Measurements from ENCODE around the gene RAB11A. TPM values are rescaled to one million over a fixed set of nuclear protein-coding genes. Genes with fewer than 3 reads are reported as not detected.
A peak's percentile ranks its signal among the peaks of the same experiment; 100 is the strongest.

The RAB11A gene
- total and polyA plus RNA-seq, 9 of the 15 experiments (the other 6 are each of a cell fraction or from before 2014, with no cell fraction given): 129 to 369 (median 245) TPM

DNA sequence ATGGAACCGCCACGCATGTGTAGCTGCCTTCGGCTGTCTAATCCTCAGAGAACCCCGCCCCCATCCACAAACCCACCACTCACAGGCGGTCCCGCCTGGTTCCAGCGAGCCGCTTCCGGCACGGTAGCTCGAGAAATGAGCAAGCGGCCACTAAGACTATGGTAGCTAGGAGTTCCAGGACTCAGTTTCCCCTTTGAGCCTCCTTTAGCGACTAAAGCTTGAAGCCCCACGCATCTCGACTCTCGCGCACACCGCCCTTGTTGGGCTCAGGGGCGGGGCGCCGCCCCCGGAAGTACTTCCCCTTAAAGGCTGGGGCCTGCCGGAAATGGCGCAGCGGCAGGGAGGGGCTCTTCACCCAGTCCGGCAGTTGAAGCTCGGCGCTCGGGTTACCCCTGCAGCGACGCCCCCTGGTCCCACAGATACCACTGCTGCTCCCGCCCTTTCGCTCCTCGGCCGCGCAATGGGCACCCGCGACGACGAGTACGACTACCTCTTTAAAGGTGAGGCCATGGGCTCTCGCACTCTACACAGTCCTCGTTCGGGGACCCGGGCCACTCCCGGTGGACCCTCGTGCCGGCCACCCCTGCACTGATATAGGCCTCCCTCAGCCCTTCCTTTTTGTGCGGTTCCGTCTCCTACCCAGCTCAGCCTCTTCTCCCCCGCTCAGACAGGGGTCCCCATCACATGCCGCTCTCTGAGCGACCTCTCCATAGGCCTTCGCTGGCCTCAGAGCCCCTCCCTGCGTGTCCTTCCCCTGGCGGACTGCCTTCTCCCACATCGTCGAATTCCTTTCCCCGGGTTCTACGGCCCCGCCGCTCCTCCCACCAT is at the start of gene RAB11A (continued):
- TF ChIP-seq SRF (CRISPR knock-in tag; IDR thresholded peaks at IDR 0.05): peak in 1 of 2 experiments; percentile 96; a peak in 2 of 4 replicates
- no peak for TF ChIP-seq FOXJ3 (CRISPR knock-in tag; IDR thresholded peaks at IDR 0.05)
- no peak; the same call in 1 of the 2 replicates for TF ChIP-seq CBFA2T3 (IDR thresholded peaks at IDR 0.05)
- no peak for TF ChIP-seq SAFB2 (IDR thresholded peaks at IDR 0.05; ENCODE audit: borderline replicate concordance, low read depth, low read length, severe bottlenecking)
- TF ChIP-seq JUN (IDR thresholded peaks at IDR 0.05; ENCODE audit: borderline replicate concordance, low read depth, low read length): no peak; the same call in 1 of the 2 replicates
- peak; percentile 19; the same call in 1 of the 2 replicates for TF ChIP-seq JUN (CRISPR knock-in tag; IDR thresholded peaks at IDR 0.05; ENCODE audit: borderline replicate concordance)
- no peak for TF ChIP-seq MED1 (CRISPR knock-in tag; IDR thresholded peaks at IDR 0.05; ENCODE audit: borderline replicate concordance)
- TF ChIP-seq, protein P1, sequence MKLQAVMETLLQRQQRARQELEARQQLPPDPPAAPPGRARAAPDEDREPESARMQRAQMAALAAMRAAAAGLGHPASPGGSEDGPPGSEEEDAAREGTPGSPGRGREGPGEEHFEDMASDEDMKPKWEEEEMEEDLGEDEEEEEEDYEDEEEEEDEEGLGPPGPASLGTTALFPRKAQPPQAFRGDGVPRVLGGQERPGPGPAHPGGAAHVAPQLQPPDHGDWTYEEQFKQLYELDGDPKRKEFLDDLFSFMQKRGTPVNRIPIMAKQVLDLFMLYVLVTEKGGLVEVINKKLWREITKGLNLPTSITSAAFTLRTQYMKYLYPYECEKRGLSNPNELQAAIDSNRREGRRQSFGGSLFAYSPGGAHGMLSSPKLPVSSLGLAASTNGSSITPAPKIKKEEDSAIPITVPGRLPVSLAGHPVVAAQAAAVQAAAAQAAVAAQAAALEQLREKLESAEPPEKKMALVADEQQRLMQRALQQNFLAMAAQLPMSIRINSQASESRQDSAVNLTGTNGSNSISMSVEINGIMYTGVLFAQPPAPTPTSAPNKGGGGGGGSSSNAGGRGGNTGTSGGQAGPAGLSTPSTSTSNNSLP (IDR thresholded peaks at IDR 0.05; ENCODE audit: borderline replicate concordance, low read depth, low read length): no peak
- TF ChIP-seq ELF4 (CRISPR knock-in tag; IDR thresholded peaks at IDR 0.05): no peak
- TF ChIP-seq, protein P2, sequence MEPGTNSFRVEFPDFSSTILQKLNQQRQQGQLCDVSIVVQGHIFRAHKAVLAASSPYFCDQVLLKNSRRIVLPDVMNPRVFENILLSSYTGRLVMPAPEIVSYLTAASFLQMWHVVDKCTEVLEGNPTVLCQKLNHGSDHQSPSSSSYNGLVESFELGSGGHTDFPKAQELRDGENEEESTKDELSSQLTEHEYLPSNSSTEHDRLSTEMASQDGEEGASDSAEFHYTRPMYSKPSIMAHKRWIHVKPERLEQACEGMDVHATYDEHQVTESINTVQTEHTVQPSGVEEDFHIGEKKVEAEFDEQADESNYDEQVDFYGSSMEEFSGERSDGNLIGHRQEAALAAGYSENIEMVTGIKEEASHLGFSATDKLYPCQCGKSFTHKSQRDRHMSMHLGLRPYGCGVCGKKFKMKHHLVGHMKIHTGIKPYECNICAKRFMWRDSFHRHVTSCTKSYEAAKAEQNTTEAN (CRISPR knock-in tag; IDR thresholded peaks at IDR 0.05): 0 out of 2 replicates have a peak, but pooled peaks have one; percentile 50
- TF ChIP-seq, protein P3, sequence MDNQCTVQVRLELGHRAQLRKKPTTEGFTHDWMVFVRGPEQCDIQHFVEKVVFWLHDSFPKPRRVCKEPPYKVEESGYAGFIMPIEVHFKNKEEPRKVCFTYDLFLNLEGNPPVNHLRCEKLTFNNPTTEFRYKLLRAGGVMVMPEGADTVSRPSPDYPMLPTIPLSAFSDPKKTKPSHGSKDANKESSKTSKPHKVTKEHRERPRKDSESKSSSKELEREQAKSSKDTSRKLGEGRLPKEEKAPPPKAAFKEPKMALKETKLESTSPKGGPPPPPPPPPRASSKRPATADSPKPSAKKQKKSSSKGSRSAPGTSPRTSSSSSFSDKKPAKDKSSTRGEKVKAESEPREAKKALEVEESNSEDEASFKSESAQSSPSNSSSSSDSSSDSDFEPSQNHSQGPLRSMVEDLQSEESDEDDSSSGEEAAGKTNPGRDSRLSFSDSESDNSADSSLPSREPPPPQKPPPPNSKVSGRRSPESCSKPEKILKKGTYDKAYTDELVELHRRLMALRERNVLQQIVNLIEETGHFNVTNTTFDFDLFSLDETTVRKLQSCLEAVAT (IDR thresholded peaks at IDR 0.05): peak; percentile 53 to 71; a peak in 3 of 4 replicates
- TF ChIP-seq PHTF2 (CRISPR knock-in tag; IDR thresholded peaks at IDR 0.05): no peak
- TF ChIP-seq ATF1 (CRISPR knock-in tag; IDR thresholded peaks at IDR 0.05): no peak
- TF ChIP-seq ATF1 (tag; IDR thresholded peaks at IDR 0.05): peak; percentile 92
- TF ChIP-seq HES1 (IDR thresholded peaks at IDR 0.05; ENCODE audit: low read depth): 0 out of 2 replicates have a peak, but pooled peaks have one; percentile 31
- TF ChIP-seq, protein P4, sequence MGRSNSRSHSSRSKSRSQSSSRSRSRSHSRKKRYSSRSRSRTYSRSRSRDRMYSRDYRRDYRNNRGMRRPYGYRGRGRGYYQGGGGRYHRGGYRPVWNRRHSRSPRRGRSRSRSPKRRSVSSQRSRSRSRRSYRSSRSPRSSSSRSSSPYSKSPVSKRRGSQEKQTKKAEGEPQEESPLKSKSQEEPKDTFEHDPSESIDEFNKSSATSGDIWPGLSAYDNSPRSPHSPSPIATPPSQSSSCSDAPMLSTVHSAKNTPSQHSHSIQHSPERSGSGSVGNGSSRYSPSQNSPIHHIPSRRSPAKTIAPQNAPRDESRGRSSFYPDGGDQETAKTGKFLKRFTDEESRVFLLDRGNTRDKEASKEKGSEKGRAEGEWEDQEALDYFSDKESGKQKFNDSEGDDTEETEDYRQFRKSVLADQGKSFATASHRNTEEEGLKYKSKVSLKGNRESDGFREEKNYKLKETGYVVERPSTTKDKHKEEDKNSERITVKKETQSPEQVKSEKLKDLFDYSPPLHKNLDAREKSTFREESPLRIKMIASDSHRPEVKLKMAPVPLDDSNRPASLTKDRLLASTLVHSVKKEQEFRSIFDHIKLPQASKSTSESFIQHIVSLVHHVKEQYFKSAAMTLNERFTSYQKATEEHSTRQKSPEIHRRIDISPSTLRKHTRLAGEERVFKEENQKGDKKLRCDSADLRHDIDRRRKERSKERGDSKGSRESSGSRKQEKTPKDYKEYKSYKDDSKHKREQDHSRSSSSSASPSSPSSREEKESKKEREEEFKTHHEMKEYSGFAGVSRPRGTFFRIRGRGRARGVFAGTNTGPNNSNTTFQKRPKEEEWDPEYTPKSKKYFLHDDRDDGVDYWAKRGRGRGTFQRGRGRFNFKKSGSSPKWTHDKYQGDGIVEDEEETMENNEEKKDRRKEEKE (IDR thresholded peaks at IDR 0.05; ENCODE audit: borderline replicate concordance in 1 of 2, control insufficient read depth in 1 of 2, low read depth in 2 of 2, low read length in 1 of 2): no peak
- peak; percentile 99 for TF ChIP-seq POLR2A (conservative IDR thresholded peaks at IDR 0.05)
- no peak for TF ChIP-seq SLC30A9 (CRISPR knock-in tag; IDR thresholded peaks at IDR 0.05)
- no peak for TF ChIP-seq CREBBP (IDR thresholded peaks at IDR 0.05; ENCODE audit: low read depth, low read length)

Data from K562 (cell line).